ENCODE measurements around the gene IPO4. TPM values are rescaled to one million over a fixed set of nuclear protein-coding genes. Genes with fewer than 3 reads are reported as not detected.
A peak's percentile ranks its signal among the peaks of the same experiment; 100 is the strongest.

IPO4 gene
- total and polyA plus RNA-seq, 2 of the 13 experiments (the other 11 are each of a cell fraction or from before 2014, with no cell fraction given) = 39.0 to 179 TPM

DNA sequence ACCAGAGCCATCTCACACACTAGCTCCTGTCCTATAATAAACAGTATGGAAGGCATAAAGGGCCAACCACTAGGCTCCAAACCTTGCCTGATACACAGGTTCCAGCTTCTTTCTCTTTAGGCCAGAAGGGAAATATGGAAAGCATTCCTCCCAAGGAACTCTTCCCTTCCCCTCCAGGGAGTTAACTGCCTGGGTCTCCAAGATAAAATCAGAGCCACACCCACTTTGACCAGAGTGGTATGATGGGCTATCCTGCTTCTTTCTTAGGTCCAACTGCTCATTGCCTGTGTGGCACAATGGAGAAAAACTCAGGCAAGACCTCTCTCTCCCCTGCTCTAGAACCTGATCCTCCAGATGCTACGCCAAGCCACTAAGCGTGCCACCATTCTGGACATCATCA lies 19.0 kb upstream of the IPO4 start (continued):
- TF ChIP-seq ARID2 (CRISPR knock-in tag; IDR thresholded peaks at IDR 0.05; ENCODE audit: borderline replicate concordance) = no peak
- TF ChIP-seq TMF1 (CRISPR knock-in tag; IDR thresholded peaks at IDR 0.05; ENCODE audit: low read depth) = 0 out of 2 replicates have a peak, but pooled peaks have one; percentile 26
- no peak for TF ChIP-seq ZFX (CRISPR knock-in tag; IDR thresholded peaks at IDR 0.05; ENCODE audit: low read depth)
- TF ChIP-seq PHF20 (CRISPR knock-in tag; IDR thresholded peaks at IDR 0.05) = no peak
- no peak for TF ChIP-seq ZNF207 (IDR thresholded peaks at IDR 0.05; ENCODE audit: borderline replicate concordance)
- TF ChIP-seq, protein P1, sequence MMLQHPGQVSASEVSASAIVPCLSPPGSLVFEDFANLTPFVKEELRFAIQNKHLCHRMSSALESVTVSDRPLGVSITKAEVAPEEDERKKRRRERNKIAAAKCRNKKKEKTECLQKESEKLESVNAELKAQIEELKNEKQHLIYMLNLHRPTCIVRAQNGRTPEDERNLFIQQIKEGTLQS (CRISPR knock-in tag; IDR thresholded peaks at IDR 0.05) = 0 out of 2 replicates have a peak, but pooled peaks have one; percentile 16
- TF ChIP-seq HHEX (CRISPR knock-in tag; IDR thresholded peaks at IDR 0.05) = no peak
- no peak for TF ChIP-seq U2AF2 (IDR thresholded peaks at IDR 0.05; ENCODE audit: low read depth, low read length)
- TF ChIP-seq, protein P2, sequence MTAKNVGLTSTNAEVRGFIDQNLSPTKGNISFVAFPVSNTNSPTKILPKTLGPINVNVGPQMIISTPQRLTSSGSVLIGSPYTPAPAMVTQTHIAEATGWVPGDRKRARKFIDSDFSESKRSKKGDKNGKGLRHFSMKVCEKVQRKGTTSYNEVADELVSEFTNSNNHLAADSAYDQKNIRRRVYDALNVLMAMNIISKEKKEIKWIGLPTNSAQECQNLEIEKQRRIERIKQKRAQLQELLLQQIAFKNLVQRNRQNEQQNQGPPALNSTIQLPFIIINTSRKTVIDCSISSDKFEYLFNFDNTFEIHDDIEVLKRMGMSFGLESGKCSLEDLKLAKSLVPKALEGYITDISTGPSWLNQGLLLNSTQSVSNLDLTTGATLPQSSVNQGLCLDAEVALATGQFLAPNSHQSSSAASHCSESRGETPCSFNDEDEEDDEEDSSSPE (CRISPR knock-in tag; IDR thresholded peaks at IDR 0.05) = no peak
- no peak for TF ChIP-seq TBL1XR1 (IDR thresholded peaks at IDR 0.05; ENCODE audit: borderline replicate concordance, low read length, partially characterized antibody)
- TF ChIP-seq ZNF562 (CRISPR knock-in tag; IDR thresholded peaks at IDR 0.05; ENCODE audit: borderline replicate concordance) = no peak
- TF ChIP-seq SMARCC2 (IDR thresholded peaks at IDR 0.05) = no peak
- no peak for TF ChIP-seq MAZ (IDR thresholded peaks at IDR 0.05; ENCODE audit: borderline replicate concordance, low read depth, low read length)
- TF ChIP-seq MAZ (CRISPR knock-in tag; IDR thresholded peaks at IDR 0.05; ENCODE audit: low read depth) = no peak
- TF ChIP-seq, protein P3, sequence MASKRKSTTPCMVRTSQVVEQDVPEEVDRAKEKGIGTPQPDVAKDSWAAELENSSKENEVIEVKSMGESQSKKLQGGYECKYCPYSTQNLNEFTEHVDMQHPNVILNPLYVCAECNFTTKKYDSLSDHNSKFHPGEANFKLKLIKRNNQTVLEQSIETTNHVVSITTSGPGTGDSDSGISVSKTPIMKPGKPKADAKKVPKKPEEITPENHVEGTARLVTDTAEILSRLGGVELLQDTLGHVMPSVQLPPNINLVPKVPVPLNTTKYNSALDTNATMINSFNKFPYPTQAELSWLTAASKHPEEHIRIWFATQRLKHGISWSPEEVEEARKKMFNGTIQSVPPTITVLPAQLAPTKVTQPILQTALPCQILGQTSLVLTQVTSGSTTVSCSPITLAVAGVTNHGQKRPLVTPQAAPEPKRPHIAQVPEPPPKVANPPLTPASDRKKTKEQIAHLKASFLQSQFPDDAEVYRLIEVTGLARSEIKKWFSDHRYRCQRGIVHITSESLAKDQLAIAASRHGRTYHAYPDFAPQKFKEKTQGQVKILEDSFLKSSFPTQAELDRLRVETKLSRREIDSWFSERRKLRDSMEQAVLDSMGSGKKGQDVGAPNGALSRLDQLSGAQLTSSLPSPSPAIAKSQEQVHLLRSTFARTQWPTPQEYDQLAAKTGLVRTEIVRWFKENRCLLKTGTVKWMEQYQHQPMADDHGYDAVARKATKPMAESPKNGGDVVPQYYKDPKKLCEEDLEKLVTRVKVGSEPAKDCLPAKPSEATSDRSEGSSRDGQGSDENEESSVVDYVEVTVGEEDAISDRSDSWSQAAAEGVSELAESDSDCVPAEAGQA (IDR thresholded peaks at IDR 0.05; ENCODE audit: low read depth) = no peak
- TF ChIP-seq, protein P3 (CRISPR knock-in tag; IDR thresholded peaks at IDR 0.05; ENCODE audit: borderline replicate concordance) = no peak
- TF ChIP-seq ZNF816 (CRISPR knock-in tag; IDR thresholded peaks at IDR 0.05; ENCODE audit: borderline replicate concordance) = no peak

All from HepG2 (cell line).